ENCODE measurements around the gene COMMD2. TPM values are rescaled to one million over a fixed set of nuclear protein-coding genes. Genes with fewer than 3 reads are reported as not detected.

The COMMD2 gene
- total and polyA plus RNA-seq, 2 donors (not counting 1 experiment from before 2014, with no cell fraction given): 28.6 to 50.7 TPM

DNA sequence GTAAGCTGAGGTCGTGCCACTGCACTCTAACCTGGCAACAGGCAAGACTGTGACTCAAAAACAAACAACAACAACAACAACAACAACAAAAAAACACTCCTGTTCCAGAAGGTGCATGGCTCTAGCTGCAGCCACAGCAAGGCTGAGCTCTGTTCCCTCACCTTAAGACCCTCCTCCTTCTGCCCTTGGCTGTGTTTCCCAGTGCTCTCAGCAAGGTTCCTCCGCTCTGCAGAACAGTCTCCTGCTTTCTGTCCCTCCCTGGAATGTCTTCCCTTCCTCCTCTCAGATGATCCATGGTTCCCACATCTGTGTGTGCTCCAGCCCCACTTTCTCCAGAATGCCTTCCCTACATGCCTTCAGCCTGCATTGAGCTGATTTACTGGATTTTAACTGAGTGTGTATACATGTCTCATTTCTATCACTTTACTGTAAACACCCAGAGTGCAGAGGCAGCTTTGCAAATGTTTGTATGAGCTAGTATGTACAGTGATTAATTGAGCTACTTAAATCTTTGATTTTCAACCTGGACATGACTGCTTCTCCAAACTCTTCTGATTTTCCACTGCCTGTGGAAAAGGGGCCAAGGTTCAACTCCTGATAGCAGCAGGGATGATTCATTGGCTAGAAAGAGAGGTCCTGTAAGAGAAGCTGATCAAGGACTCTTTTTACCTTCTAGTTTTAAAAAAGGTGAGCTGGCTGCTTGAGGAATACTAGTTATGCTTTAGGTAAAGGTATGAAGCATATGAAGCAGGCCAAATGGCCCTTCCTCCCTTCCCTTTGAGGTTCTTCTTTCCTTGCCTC, 25.3 kb upstream of the COMMD2 start:
- DNase-seq (ENCODE audit: low read depth in 2 of 2): no peak
- H3K36me3 ChIP-seq (ENCODE audit: control insufficient read depth, insufficient read depth, low read length): no peaks in the 10 kb centered on the region
- TF ChIP-seq, protein P1, sequence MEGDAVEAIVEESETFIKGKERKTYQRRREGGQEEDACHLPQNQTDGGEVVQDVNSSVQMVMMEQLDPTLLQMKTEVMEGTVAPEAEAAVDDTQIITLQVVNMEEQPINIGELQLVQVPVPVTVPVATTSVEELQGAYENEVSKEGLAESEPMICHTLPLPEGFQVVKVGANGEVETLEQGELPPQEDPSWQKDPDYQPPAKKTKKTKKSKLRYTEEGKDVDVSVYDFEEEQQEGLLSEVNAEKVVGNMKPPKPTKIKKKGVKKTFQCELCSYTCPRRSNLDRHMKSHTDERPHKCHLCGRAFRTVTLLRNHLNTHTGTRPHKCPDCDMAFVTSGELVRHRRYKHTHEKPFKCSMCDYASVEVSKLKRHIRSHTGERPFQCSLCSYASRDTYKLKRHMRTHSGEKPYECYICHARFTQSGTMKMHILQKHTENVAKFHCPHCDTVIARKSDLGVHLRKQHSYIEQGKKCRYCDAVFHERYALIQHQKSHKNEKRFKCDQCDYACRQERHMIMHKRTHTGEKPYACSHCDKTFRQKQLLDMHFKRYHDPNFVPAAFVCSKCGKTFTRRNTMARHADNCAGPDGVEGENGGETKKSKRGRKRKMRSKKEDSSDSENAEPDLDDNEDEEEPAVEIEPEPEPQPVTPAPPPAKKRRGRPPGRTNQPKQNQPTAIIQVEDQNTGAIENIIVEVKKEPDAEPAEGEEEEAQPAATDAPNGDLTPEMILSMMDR (conservative IDR thresholded peaks at IDR 0.05 in 1 of 2, IDR thresholded peaks at IDR 0.05 in 1 of 2; ENCODE audit: low read depth in 1 of 2, low read length in 2 of 2): no peak
- TF ChIP-seq EZH2 (IDR thresholded peaks at IDR 0.05; ENCODE audit: low read length, missing control alignments): no peak
- H3K4me2 ChIP-seq (ENCODE audit: extremely low read depth, insufficient read depth, low read length): no peak overlapping the region
- H3K4me3 ChIP-seq (replicated peaks in 1 of 4; ENCODE audit: control extremely low read depth in 1 of 4, insufficient read depth in 1 of 4, low read depth in 3 of 4, low read length in 4 of 4): no peak overlapping the region
- no peak overlapping the region for H3K9ac ChIP-seq (ENCODE audit: insufficient read depth, low read length)
- no peaks in the 10 kb centered on the region for H3K27me3 ChIP-seq (ENCODE audit: control insufficient read depth, insufficient read depth, low read length)
- no peaks in the 10 kb centered on the region for H3K4me1 ChIP-seq (ENCODE audit: control insufficient read depth, extremely low read depth, insufficient read depth, low read length)
- no peak overlapping the region for H3K27ac ChIP-seq (ENCODE audit: insufficient read depth, low read length)
- no peaks in the 10 kb centered on the region for H4K20me1 ChIP-seq (ENCODE audit: control insufficient read depth, extremely low read depth, insufficient read depth, low read length)
- H3K9me3 ChIP-seq (ENCODE audit: control insufficient read depth, insufficient read depth, low read depth, low read length): no peaks in the 10 kb centered on the region
- H3K79me2 ChIP-seq (ENCODE audit: control insufficient read depth, insufficient read depth, low read length): no peaks in the 10 kb centered on the region
- no peak overlapping the region for H2AFZ ChIP-seq (ENCODE audit: low read length)

DNA sequence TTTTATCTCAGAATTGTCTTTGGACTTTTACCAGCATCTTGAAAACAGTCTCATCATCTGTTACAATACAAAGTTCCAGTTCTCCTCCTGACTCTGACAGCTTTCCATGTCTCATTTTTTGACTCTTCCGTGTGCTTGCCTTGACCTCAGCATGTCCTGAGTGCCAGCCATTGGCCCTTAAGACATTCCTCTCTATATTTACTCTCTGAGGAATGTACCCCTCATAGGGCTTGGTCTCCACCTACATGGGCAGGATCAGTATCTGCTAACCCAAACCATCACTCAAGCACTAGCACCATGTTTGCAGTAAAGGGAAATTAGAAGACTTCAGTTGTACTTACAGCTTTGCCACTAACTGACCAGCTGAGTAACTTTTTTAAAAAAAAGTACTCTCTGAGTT, 23.9 kb upstream of the COMMD2 start:
- Histone ChIP-seq H3K27me3 (ENCODE audit: control insufficient read depth, insufficient read depth, low read length) (no peaks in the 10 kb centered on the region), H3K79me2 (ENCODE audit: control insufficient read depth, insufficient read depth, low read length) (no peaks in the 10 kb centered on the region), H3K9me3 (ENCODE audit: control insufficient read depth, insufficient read depth, low read depth, low read length) (no peaks in the 10 kb centered on the region), H3K27ac (ENCODE audit: insufficient read depth, low read length) (no peak overlapping the region), H2AFZ (ENCODE audit: low read length) (no peak overlapping the region), H3K4me3 (replicated peaks in 1 of 4; ENCODE audit: control extremely low read depth in 1 of 4, insufficient read depth in 1 of 4, low read depth in 3 of 4, low read length in 4 of 4) (no peak overlapping the region), H4K20me1 (ENCODE audit: control insufficient read depth, extremely low read depth, insufficient read depth, low read length) (no peaks in the 10 kb centered on the region), H3K4me1 (ENCODE audit: control insufficient read depth, extremely low read depth, insufficient read depth, low read length) (no peaks in the 10 kb centered on the region), H3K4me2 (ENCODE audit: extremely low read depth, insufficient read depth, low read length) (no peak overlapping the region), H3K36me3 (ENCODE audit: control insufficient read depth, insufficient read depth, low read length) (no peaks in the 10 kb centered on the region), H3K9ac (ENCODE audit: insufficient read depth, low read length) (no peak overlapping the region)
- no peak for DNase-seq (ENCODE audit: low read depth in 2 of 2)
- TF ChIP-seq, protein P1 (conservative IDR thresholded peaks at IDR 0.05 in 1 of 2, IDR thresholded peaks at IDR 0.05 in 1 of 2; ENCODE audit: low read depth in 1 of 2, low read length in 2 of 2): no peak

DNA sequence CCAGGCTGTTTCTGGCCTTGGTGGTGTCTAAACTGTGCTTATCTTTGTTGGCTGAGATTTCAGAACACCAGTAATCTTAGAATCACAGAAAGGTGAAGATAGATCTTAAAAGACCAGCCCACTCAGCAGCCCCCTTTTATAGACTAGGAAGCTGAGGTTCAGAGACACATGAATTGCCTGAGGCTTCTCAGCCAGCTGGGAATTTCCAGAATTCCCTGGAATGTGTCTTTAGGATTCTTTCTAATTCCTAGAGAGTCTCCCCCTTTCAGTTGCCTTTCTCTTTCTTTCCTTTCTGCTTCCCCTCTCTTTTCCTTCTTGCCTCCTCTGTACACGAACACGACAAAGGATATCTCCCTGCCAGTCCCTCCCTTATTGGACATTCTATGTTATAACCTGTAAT, 20.6 kb upstream of the COMMD2 start:
- H4K20me1 ChIP-seq (ENCODE audit: control insufficient read depth, extremely low read depth, insufficient read depth, low read length): no peaks in the 10 kb centered on the region
- no peak for TF ChIP-seq EZH2 (IDR thresholded peaks at IDR 0.05; ENCODE audit: low read length, missing control alignments)
- TF ChIP-seq, protein P1 (conservative IDR thresholded peaks at IDR 0.05 in 1 of 2, IDR thresholded peaks at IDR 0.05 in 1 of 2; ENCODE audit: low read depth in 1 of 2, low read length in 2 of 2): no peak
- no peaks in the 10 kb centered on the region for H3K4me1 ChIP-seq (ENCODE audit: control insufficient read depth, extremely low read depth, insufficient read depth, low read length)
- H3K9me3 ChIP-seq (ENCODE audit: control insufficient read depth, insufficient read depth, low read depth, low read length): no peaks in the 10 kb centered on the region
- H3K36me3 ChIP-seq (ENCODE audit: control insufficient read depth, insufficient read depth, low read length): no peaks in the 10 kb centered on the region
- H3K4me3 ChIP-seq (replicated peaks in 1 of 4; ENCODE audit: control extremely low read depth in 1 of 4, insufficient read depth in 1 of 4, low read depth in 3 of 4, low read length in 4 of 4): no peak overlapping the region
- no peak overlapping the region for H3K9ac ChIP-seq (ENCODE audit: insufficient read depth, low read length)
- no peaks in the 10 kb centered on the region for H3K27me3 ChIP-seq (ENCODE audit: control insufficient read depth, insufficient read depth, low read length)
- H3K79me2 ChIP-seq (ENCODE audit: control insufficient read depth, insufficient read depth, low read length): no peaks in the 10 kb centered on the region
- H2AFZ ChIP-seq (ENCODE audit: low read length): no peak overlapping the region
- H3K27ac ChIP-seq (ENCODE audit: insufficient read depth, low read length): no peak overlapping the region
- no peak for DNase-seq (ENCODE audit: low read depth in 2 of 2)
- H3K4me2 ChIP-seq (ENCODE audit: extremely low read depth, insufficient read depth, low read length): no peak overlapping the region
